Measurements from ENCODE around the gene RCOR1. TPM values are rescaled to one million over a fixed set of nuclear protein-coding genes. Genes with fewer than 3 reads are reported as not detected.

RCOR1 gene
- total and polyA plus RNA-seq, 2 donors (not counting 1 experiment from before 2014, with no cell fraction given) = 8.7 to 37.1 TPM

DNA sequence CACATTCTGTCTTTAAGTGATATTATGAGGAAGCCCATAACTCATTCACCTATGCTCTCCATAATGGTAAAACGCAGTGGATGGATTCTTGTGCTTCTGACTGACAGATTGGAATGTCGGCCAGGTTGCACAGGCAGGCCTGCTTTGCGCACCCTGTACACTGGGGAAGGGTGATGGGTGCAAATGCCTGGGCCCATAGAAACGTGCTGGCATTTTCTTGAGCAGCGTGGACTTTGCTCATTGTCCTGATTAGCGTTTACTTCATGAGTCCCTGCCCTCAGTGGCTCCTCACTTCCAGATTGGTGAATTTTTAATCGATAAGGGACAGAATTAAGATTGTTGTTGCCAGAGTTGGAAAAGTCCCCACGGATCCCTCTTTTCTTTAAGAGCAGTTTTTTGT, 103.9 kb downstream of the RCOR1 start:
- DNase-seq = no peak
- Histone ChIP-seq H3K27me3 (replicated peaks in 1 of 4; ENCODE audit: control extremely low read depth in 1 of 4, control insufficient read depth in 3 of 4, insufficient read depth in 4 of 4, low read length in 3 of 4) (no peaks in the 10 kb centered on the region), H3K4me1 (ENCODE audit: control insufficient read depth in 2 of 2, insufficient read depth in 2 of 2, low read length in 2 of 2) (peaks cover 8 to 10% of the 10 kb centered on the region in 2 donors), H3K9me3 (ENCODE audit: control extremely low read depth in 1 of 3, control insufficient read depth in 2 of 3, insufficient read depth in 1 of 3, low read length in 2 of 3) (no peaks in the 10 kb centered on the region), H4K20me1 (ENCODE audit: control insufficient read depth, insufficient read depth, low read length, poor library complexity, severe bottlenecking) (peaks cover 58% of the 10 kb centered on the region), H3K4me2 (replicated peaks; ENCODE audit: low read depth, low read length, poor library complexity, severe bottlenecking) (no peak overlapping the region), H2AFZ (ENCODE audit: insufficient read depth, low read depth, low read length, poor library complexity, severe bottlenecking) (no peak overlapping the region), H3K36me3 (replicated peaks in 1 of 2; ENCODE audit: control extremely low read depth in 1 of 2, control insufficient read depth in 1 of 2, extremely low read depth in 1 of 2, insufficient read depth in 2 of 2, low read length in 1 of 2) (peaks cover under 1% of the 10 kb centered on the region in 2 experiments), H3K27ac (ENCODE audit: low read length in 2 of 2) (no peak overlapping the region), H3K4me3 (ENCODE audit: control extremely low read depth in 1 of 5, extremely low read depth in 1 of 5, insufficient read depth in 1 of 5, low read depth in 2 of 5, low read length in 4 of 5) (no peak overlapping the region), H3K79me2 (ENCODE audit: control insufficient read depth, insufficient read depth, low read length) (peaks cover 58% of the 10 kb centered on the region), H3K9ac (ENCODE audit: low read length) (no peak overlapping the region)
- peaks cover 36% of the 10 kb centered on the region for H3K4me1 Mint-ChIP-seq
- no peaks in the 10 kb centered on the region for H3K9me3 Mint-ChIP-seq (ENCODE audit: insufficient read depth)
- intact Hi-C loops (cut with micrococcal nuclease) = loop anchor here (10.0 kb wide), 2 partner anchors 172 to 488 kb away; no protein-coding TSS in a partner anchor
- H3K27me3 Mint-ChIP-seq = no peaks in the 10 kb centered on the region
- H3K27ac Mint-ChIP-seq = no peak overlapping the region
- no peak for ATAC-seq (ENCODE audit: low read depth)
- ChIA-PET CTCF (interaction anchor here (0.6 to 3.9 kb wide), 20 partner anchors 17 to 490 kb away, joined by 3 to 34 read pairs (median 5); partner anchors contain the start of gene AMN), POLR2A (interaction anchor here (0.6 to 1.3 kb wide), 3 partner anchors 41 to 154 kb away, joined by 3 to 10 read pairs (median 4); no protein-coding TSS in a partner anchor)
- TF ChIP-seq, protein P1, sequence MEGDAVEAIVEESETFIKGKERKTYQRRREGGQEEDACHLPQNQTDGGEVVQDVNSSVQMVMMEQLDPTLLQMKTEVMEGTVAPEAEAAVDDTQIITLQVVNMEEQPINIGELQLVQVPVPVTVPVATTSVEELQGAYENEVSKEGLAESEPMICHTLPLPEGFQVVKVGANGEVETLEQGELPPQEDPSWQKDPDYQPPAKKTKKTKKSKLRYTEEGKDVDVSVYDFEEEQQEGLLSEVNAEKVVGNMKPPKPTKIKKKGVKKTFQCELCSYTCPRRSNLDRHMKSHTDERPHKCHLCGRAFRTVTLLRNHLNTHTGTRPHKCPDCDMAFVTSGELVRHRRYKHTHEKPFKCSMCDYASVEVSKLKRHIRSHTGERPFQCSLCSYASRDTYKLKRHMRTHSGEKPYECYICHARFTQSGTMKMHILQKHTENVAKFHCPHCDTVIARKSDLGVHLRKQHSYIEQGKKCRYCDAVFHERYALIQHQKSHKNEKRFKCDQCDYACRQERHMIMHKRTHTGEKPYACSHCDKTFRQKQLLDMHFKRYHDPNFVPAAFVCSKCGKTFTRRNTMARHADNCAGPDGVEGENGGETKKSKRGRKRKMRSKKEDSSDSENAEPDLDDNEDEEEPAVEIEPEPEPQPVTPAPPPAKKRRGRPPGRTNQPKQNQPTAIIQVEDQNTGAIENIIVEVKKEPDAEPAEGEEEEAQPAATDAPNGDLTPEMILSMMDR (IDR thresholded peaks at IDR 0.05) = no peak
- TF ChIP-seq EZH2 (IDR thresholded peaks at IDR 0.05; ENCODE audit: borderline replicate concordance, insufficient read depth, low read depth, low read length, poor library complexity, severe bottlenecking) = no peak
- no peak overlapping the region for H3K4me3 Mint-ChIP-seq
- 100% methylated on average over 3 of the region's 8 CpGs for WGBS (ENCODE audit: insufficient coverage)

DNA sequence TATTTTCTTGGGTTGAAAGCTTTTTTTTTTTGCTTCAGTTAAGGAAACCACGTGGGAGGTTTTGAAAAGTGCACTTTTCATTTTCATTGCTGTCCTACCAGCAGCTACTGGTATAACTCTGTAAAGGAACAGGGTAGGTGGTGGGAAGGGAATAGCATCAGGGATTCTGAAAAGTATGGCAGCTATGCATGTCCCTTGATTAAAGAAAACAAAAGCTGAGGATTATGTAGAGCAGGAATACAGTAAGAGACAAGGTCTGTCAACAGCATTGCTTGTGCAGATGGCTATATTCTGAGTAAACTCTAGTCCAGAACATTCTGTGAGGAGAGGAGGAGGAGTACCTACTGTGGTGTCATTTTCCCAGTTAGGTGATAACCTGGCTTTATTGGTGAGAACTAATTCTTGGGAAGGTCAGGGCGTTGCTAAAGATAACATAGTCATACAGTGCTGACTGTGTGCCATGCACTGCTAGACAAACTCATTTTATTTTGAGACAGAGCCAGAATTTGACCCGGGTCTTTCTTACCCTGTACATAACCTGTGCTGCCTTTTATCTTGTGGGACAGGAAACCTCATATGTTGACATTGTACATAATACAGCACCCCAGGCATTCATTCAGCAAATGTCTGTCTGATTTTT, 104.5 kb downstream of the RCOR1 start:
- Histone ChIP-seq H3K9ac (ENCODE audit: low read length) (no peak overlapping the region), H3K36me3 (replicated peaks in 1 of 2; ENCODE audit: control extremely low read depth in 1 of 2, control insufficient read depth in 1 of 2, extremely low read depth in 1 of 2, insufficient read depth in 2 of 2, low read length in 1 of 2) (peaks cover 5 to 7% of the 10 kb centered on the region in 2 experiments), H2AFZ (ENCODE audit: insufficient read depth, low read depth, low read length, poor library complexity, severe bottlenecking) (no peak overlapping the region), H3K9me3 (ENCODE audit: control extremely low read depth in 1 of 3, control insufficient read depth in 2 of 3, insufficient read depth in 1 of 3, low read length in 2 of 3) (no peaks in the 10 kb centered on the region), H3K27me3 (replicated peaks in 1 of 4; ENCODE audit: control extremely low read depth in 1 of 4, control insufficient read depth in 3 of 4, insufficient read depth in 4 of 4, low read length in 3 of 4) (no peaks in the 10 kb centered on the region), H4K20me1 (ENCODE audit: control insufficient read depth, insufficient read depth, low read length, poor library complexity, severe bottlenecking) (peaks cover 58% of the 10 kb centered on the region), H3K4me1 (ENCODE audit: control insufficient read depth in 2 of 2, insufficient read depth in 2 of 2, low read length in 2 of 2) (peaks cover 8 to 10% of the 10 kb centered on the region in 2 donors), H3K4me3 (ENCODE audit: control extremely low read depth in 1 of 5, extremely low read depth in 1 of 5, insufficient read depth in 1 of 5, low read depth in 2 of 5, low read length in 4 of 5) (no peak overlapping the region), H3K27ac (ENCODE audit: low read length in 2 of 2) (no peak overlapping the region), H3K79me2 (ENCODE audit: control insufficient read depth, insufficient read depth, low read length) (peaks cover 64% of the 10 kb centered on the region), H3K4me2 (replicated peaks; ENCODE audit: low read depth, low read length, poor library complexity, severe bottlenecking) (no peak overlapping the region)
- Mint-ChIP-seq H3K4me3 (no peak overlapping the region), H3K27me3 (no peaks in the 10 kb centered on the region), H3K27ac (no peak overlapping the region), H3K4me1 (peaks cover 33% of the 10 kb centered on the region), H3K9me3 (ENCODE audit: insufficient read depth) (no peaks in the 10 kb centered on the region)
- ChIA-PET POLR2A (interaction anchor here (0.7 to 1.3 kb wide), 2 partner anchors 42 to 153 kb away, joined by 3 to 4 read pairs; no protein-coding TSS in a partner anchor), CTCF (interaction anchor here (0.6 to 3.9 kb wide), 8 partner anchors 137 to 489 kb away, joined by 3 to 34 read pairs (median 4); no protein-coding TSS in a partner anchor)
- intact Hi-C loops (cut with micrococcal nuclease) = loop anchor here (10.0 kb wide), 2 partner anchors 172 to 488 kb away; no protein-coding TSS in a partner anchor
- DNase-seq (no peak), ATAC-seq (ENCODE audit: low read depth) (no peak)
- TF ChIP-seq EZH2 (IDR thresholded peaks at IDR 0.05; ENCODE audit: borderline replicate concordance, insufficient read depth, low read depth, low read length, poor library complexity, severe bottlenecking) = no peak
- TF ChIP-seq, protein P1 (IDR thresholded peaks at IDR 0.05) = no peak
- WGBS (ENCODE audit: insufficient coverage) = no CpG with 5 or more reads among the region's 3 CpGs

Data from B cell (primary cell).